HEK293 (cell line): ENCODE results near the gene PIK3R3.

ENCODE experiments used
- CTCF ChIA-PET: fragments of 350-600 bp; formaldehyde crosslinking; extraction: SDS; loops from one replicate; lab custom pipeline; 2021; ENCODE audit warnings: antibody characterized with exemption; lab: Yijun Ruan, JAX
- POLR2A ChIA-PET: fragments of 300-600 bp; formaldehyde crosslinking; extraction: SDS; loops from one replicate; lab custom pipeline; 2020; ENCODE audit warnings: antibody characterized with exemption, inconsistent platforms; lab: Yijun Ruan, JAX
- H3K27ac ChIP-seq: fragments of 200-500 bp; sonication (Bioruptor generic); 2 replicates; pipeline ENCODE4 v1.5.1; 2014; ENCODE audit warnings: low read depth, low read length, control low read depth, inconsistent platforms; ENCODE audit errors: extremely low read depth
- H3K36me3 ChIP-seq, 2 experiments: fragments of 200-500 bp in 1 of 2; sonication (Bioruptor generic) in 1 of 2; 1 replicate in 1 of 2; 2 replicates in 1 of 2; pipeline ENCODE4 v1.5.1; 2014 to 2017; ENCODE audit warnings: inconsistent platforms in 2 of 2, low read length in 2 of 2; ENCODE audit not compliant: control insufficient read depth in 2 of 2, insufficient read depth in 1 of 2
- H3K4me1 ChIP-seq: fragments of 200-500 bp; sonication (Bioruptor generic); 2 replicates; pipeline ENCODE4 v1.5.1; 2014; ENCODE audit warnings: mild to moderate bottlenecking, low read length, inconsistent platforms; ENCODE audit not compliant: control insufficient read depth, insufficient read depth
- H3K4me3 ChIP-seq: 2 replicates; pipeline ENCODE4 v1.5.1; 2011; ENCODE audit warnings: low read depth, mild to moderate bottlenecking, control low read depth, low read length, moderate library complexity
- H3K9me3 ChIP-seq: fragments of 200-500 bp; sonication (Bioruptor generic); 2 replicates; pipeline ENCODE4 v1.5.1; 2014; ENCODE audit warnings: low read depth, low read length, inconsistent platforms; ENCODE audit not compliant: control insufficient read depth, insufficient read depth
- OVOL3 ChIP-seq: fragments of 450-650 bp; formaldehyde crosslinking; IDR thresholded peaks from 2 replicates; pipeline ENCODE4 v1.5.1; 2016; ENCODE audit warnings: missing biosample characterization, missing genetic modification characterization
- PRDM10 ChIP-seq: fragments of 450-650 bp; formaldehyde crosslinking; IDR thresholded peaks from 2 replicates; pipeline ENCODE4 v1.5.1; 2016; ENCODE audit warnings: missing biosample characterization, missing genetic modification characterization
- ZBTB17 ChIP-seq: fragments of 450-650 bp; formaldehyde crosslinking; IDR thresholded peaks from 2 replicates; pipeline ENCODE4 v1.5.1; 2016; ENCODE audit warnings: missing biosample characterization, missing genetic modification characterization
- ZNF354C ChIP-seq: fragments of 450-650 bp; formaldehyde crosslinking; IDR thresholded peaks from 2 replicates; pipeline ENCODE4 v1.5.1; 2016; ENCODE audit warnings: missing biosample characterization, missing genetic modification characterization, low read depth, borderline replicate concordance
- ZNF366 ChIP-seq: fragments of 450-650 bp; formaldehyde crosslinking; conservative IDR thresholded peaks from 2 replicates; pipeline ENCODE4 v1.5.1; 2016; ENCODE audit warnings: missing biosample characterization, missing genetic modification characterization
- ZNF37A ChIP-seq: fragments of 450-650 bp; IDR thresholded peaks from 2 replicates; pipeline ENCODE4 v1.5.1; 2018; ENCODE audit warnings: missing biosample characterization, missing genetic modification characterization
- ZNF645 ChIP-seq: fragments of 450-650 bp; formaldehyde crosslinking; IDR thresholded peaks from 2 replicates; pipeline ENCODE4; 2016; ENCODE audit warnings: missing biosample characterization, missing genetic modification characterization
- ZNF747 ChIP-seq: fragments of 450-650 bp; formaldehyde crosslinking; IDR thresholded peaks from 2 replicates; pipeline ENCODE4 v1.5.1; 2016; ENCODE audit warnings: missing biosample characterization, missing genetic modification characterization
- TF ChIP-seq, protein P1 (sequence below): fragments of 450-650 bp; formaldehyde crosslinking; IDR thresholded peaks from 2 replicates; pipeline ENCODE4 v1.5.1; 2016; ENCODE audit warnings: missing biosample characterization, missing genetic modification characterization
- TF ChIP-seq, protein P2 (sequence below): fragments of 450-650 bp; formaldehyde crosslinking; IDR thresholded peaks from 2 replicates; pipeline ENCODE4 v1.5.1; 2016; ENCODE audit warnings: missing biosample characterization, missing genetic modification characterization, borderline replicate concordance

The PIK3R3 gene

GRCh38 chr1:46169811-46170454, 37.5 kb upstream of the PIK3R3 start:
- H3K27ac ChIP-seq, result no peak overlapping the region
- POLR2A ChIA-PET, result interaction anchor here (1.0 to 1.7 kb wide), 2 partner anchors 38 kb away, joined by 3 to 6 read pairs; partner anchors contain the start of gene PIK3R3
- H3K9me3 ChIP-seq, result no peaks in the 10 kb centered on the region
- no peaks in the 10 kb centered on the region for H3K36me3 ChIP-seq
- no peak overlapping the region for H3K4me3 ChIP-seq
- TF ChIP-seq PRDM10, result 0 out of 2 replicates have a peak, but pooled peaks have one; percentile 15
- TF ChIP-seq ZBTB17 (tag by site-specific recombination), result no peak
- CTCF ChIA-PET, result interaction anchor here (1.0 kb wide), 1 partner anchor 16 kb away, joined by 3 read pairs; no protein-coding TSS in a partner anchor
- no peaks in the 10 kb centered on the region; the same call in 1 of the 2 replicates for H3K4me1 ChIP-seq

GRCh38 chr1:46168477-46168876, 36.0 kb upstream of the PIK3R3 start:
- Histone ChIP-seq H3K27ac (no peak overlapping the region), H3K36me3 (no peaks in the 10 kb centered on the region), H3K9me3 (no peaks in the 10 kb centered on the region), H3K4me1 (no peaks in the 10 kb centered on the region; the same call in 1 of the 2 replicates), H3K4me3 (no peak overlapping the region)
- POLR2A ChIA-PET, result interaction anchor here (1.7 kb wide), 1 partner anchor 36 kb away, joined by 6 read pairs; the partner anchor contains the start of gene PIK3R3
- TF ChIP-seq ZNF354C (tag by site-specific recombination), result no peak
- TF ChIP-seq ZNF747 (tag by site-specific recombination), result no peak
- TF ChIP-seq ZNF366 (tag by site-specific recombination), result no peak
- TF ChIP-seq, protein P1, sequence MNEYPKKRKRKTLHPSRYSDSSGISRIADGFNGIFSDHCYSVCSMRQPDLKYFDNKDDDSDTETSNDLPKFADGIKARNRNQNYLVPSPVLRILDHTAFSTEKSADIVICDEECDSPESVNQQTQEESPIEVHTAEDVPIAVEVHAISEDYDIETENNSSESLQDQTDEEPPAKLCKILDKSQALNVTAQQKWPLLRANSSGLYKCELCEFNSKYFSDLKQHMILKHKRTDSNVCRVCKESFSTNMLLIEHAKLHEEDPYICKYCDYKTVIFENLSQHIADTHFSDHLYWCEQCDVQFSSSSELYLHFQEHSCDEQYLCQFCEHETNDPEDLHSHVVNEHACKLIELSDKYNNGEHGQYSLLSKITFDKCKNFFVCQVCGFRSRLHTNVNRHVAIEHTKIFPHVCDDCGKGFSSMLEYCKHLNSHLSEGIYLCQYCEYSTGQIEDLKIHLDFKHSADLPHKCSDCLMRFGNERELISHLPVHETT (tag by site-specific recombination), result no peak
- CTCF ChIA-PET, result interaction anchor here (0.7 to 0.8 kb wide), 2 partner anchors 11 to 13 kb away, joined by 3 read pairs; no protein-coding TSS in a partner anchor

DNA sequence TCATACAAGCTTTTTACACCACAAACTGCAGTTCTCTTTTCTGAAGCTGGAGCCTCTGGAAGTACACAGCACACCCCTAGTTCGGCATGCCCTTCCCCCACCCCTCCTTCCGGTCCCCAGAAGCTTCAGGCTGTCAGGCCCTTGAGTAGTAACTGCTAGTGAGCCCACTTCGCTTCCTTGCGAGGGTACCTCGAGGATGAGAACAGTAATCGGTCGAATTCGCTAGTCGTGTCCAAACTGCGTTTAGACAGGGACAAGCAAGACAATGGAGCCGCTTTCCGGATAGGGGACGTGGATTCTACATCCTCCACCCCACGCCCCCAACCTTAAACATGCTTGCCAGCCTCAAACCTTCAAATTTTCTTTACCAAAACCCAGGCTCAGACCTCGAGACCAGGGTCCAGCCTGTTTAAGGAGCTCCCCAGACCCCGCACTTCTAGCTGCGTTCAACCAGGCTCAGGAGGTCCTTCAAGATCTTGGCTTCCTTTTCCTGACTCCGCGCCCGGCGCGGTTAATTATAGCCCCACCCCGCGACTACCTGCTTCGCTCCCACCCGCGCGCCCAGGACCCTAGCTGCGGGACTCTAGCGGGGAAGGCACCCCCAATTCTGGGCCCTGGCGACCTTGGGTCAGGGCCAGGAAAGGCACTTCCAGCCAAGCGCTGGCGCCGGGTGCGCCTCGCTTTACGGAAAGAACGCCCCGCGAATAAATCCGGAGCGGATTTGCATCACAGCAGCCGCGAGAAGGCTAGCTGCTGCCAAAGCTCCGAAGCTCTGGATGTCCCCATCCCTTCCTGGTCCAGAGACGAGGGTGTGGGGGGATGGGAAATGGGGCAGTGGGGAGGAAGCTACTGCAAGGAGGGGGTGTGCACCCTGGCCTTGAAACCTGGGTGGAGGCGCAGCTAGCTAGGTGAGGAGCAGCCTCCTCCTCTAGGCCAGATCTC, 34.4 kb upstream of the PIK3R3 start:
- Histone ChIP-seq H3K4me3 (no peak overlapping the region), H3K36me3 (no peaks in the 10 kb centered on the region), H3K9me3 (no peaks in the 10 kb centered on the region), H3K27ac (no peak overlapping the region), H3K4me1 (no peaks in the 10 kb centered on the region)
- TF ChIP-seq, protein P2, sequence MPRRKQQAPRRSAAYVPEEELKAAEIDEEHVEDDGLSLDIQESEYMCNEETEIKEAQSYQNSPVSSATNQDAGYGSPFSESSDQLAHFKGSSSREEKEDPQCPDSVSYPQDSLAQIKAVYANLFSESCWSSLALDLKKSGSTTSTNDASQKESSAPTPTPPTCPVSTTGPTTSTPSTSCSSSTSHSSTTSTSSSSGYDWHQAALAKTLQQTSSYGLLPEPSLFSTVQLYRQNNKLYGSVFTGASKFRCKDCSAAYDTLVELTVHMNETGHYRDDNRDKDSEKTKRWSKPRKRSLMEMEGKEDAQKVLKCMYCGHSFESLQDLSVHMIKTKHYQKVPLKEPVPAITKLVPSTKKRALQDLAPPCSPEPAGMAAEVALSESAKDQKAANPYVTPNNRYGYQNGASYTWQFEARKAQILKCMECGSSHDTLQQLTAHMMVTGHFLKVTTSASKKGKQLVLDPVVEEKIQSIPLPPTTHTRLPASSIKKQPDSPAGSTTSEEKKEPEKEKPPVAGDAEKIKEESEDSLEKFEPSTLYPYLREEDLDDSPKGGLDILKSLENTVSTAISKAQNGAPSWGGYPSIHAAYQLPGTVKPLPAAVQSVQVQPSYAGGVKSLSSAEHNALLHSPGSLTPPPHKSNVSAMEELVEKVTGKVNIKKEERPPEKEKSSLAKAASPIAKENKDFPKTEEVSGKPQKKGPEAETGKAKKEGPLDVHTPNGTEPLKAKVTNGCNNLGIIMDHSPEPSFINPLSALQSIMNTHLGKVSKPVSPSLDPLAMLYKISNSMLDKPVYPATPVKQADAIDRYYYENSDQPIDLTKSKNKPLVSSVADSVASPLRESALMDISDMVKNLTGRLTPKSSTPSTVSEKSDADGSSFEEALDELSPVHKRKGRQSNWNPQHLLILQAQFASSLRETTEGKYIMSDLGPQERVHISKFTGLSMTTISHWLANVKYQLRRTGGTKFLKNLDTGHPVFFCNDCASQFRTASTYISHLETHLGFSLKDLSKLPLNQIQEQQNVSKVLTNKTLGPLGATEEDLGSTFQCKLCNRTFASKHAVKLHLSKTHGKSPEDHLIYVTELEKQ, result no peak
- TF ChIP-seq ZNF645 (tag by site-specific recombination) (no peak), OVOL3 (no peak), ZNF37A (tag by site-specific recombination) (no peak)
- POLR2A ChIA-PET, result no interaction called here
- CTCF ChIA-PET, result no interaction called here
